ENCODE measurements around the gene VN1R5. TPM values are rescaled to one million over a fixed set of nuclear protein-coding genes. Genes with fewer than 3 reads are reported as not detected.

The VN1R5 gene
- total RNA-seq, 1 donor from 2014 or later, result not detected

- Histone ChIP-seq H3K36me3 (no peaks in the 10 kb centered on the region), H3K27ac (replicated peaks) (no peak overlapping the region), H3K9me3 (replicated peaks) (peaks cover 53% of the 10 kb centered on the region), H3K4me1 (no peaks in the 10 kb centered on the region), H3K4me3 (no peak overlapping the region), H3K27me3 (ENCODE audit: low read depth) (no peaks in the 10 kb centered on the region)
- DNase-seq, result no peak
- intact Hi-C loops (cut with micrococcal nuclease), result no loop called here
- TF ChIP-seq, protein P1, sequence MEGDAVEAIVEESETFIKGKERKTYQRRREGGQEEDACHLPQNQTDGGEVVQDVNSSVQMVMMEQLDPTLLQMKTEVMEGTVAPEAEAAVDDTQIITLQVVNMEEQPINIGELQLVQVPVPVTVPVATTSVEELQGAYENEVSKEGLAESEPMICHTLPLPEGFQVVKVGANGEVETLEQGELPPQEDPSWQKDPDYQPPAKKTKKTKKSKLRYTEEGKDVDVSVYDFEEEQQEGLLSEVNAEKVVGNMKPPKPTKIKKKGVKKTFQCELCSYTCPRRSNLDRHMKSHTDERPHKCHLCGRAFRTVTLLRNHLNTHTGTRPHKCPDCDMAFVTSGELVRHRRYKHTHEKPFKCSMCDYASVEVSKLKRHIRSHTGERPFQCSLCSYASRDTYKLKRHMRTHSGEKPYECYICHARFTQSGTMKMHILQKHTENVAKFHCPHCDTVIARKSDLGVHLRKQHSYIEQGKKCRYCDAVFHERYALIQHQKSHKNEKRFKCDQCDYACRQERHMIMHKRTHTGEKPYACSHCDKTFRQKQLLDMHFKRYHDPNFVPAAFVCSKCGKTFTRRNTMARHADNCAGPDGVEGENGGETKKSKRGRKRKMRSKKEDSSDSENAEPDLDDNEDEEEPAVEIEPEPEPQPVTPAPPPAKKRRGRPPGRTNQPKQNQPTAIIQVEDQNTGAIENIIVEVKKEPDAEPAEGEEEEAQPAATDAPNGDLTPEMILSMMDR (IDR thresholded peaks at IDR 0.05; ENCODE audit: borderline replicate concordance), result no peak
Observed at GRCh38 chr1:247228133-247228532, 27.7 kb upstream of the VN1R5 start.

- TF ChIP-seq, protein P1 (IDR thresholded peaks at IDR 0.05; ENCODE audit: borderline replicate concordance), result no peak
- no peak for DNase-seq
- Histone ChIP-seq H3K4me3 (no peak overlapping the region), H3K27ac (replicated peaks) (no peak overlapping the region), H3K4me1 (no peaks in the 10 kb centered on the region), H3K9me3 (replicated peaks) (peaks cover 21% of the 10 kb centered on the region), H3K36me3 (no peaks in the 10 kb centered on the region), H3K27me3 (ENCODE audit: low read depth) (no peaks in the 10 kb centered on the region)
- intact Hi-C loops (cut with micrococcal nuclease), result no loop called here
Observed at GRCh38 chr1:247241691-247242090, 14.2 kb upstream of the VN1R5 start.

GRCh38 chr1:247243524-247244137 lies 12.2 kb upstream of the VN1R5 start:
- no peak overlapping the region for H3K4me3 ChIP-seq

GRCh38 chr1:247246325-247247115 lies 9.4 kb upstream of the VN1R5 start:
- DNase-seq, result no peak
- Histone ChIP-seq H3K4me1 (no peaks in the 10 kb centered on the region), H3K27me3 (ENCODE audit: low read depth) (no peaks in the 10 kb centered on the region), H3K4me3 (no peak overlapping the region), H3K36me3 (no peaks in the 10 kb centered on the region), H3K9me3 (replicated peaks) (peaks cover 41% of the 10 kb centered on the region), H3K27ac (replicated peaks) (no peak overlapping the region)
- intact Hi-C loops (cut with micrococcal nuclease), result no loop called here
- TF ChIP-seq, protein P1 (IDR thresholded peaks at IDR 0.05; ENCODE audit: borderline replicate concordance), result no peak

More at GRCh38 chr1:247243524-247244137, 12.2 kb upstream of the VN1R5 start:
- no peak for DNase-seq
- intact Hi-C loops (cut with micrococcal nuclease), result no loop called here
- TF ChIP-seq, protein P1 (IDR thresholded peaks at IDR 0.05; ENCODE audit: borderline replicate concordance), result no peak
- Histone ChIP-seq H3K9me3 (replicated peaks) (peaks cover 41% of the 10 kb centered on the region), H3K36me3 (no peaks in the 10 kb centered on the region), H3K27ac (replicated peaks) (no peak overlapping the region), H3K4me1 (no peaks in the 10 kb centered on the region), H3K27me3 (ENCODE audit: low read depth) (no peaks in the 10 kb centered on the region)

GRCh38 chr1:247247568-247247967 lies 8.3 kb upstream of the VN1R5 start:
- no peak for DNase-seq
- H3K9me3 ChIP-seq (replicated peaks), result peaks cover 41% of the 10 kb centered on the region
- TF ChIP-seq, protein P1 (IDR thresholded peaks at IDR 0.05; ENCODE audit: borderline replicate concordance), result no peak
- no peaks in the 10 kb centered on the region for H3K27me3 ChIP-seq (ENCODE audit: low read depth)
- H3K36me3 ChIP-seq, result no peaks in the 10 kb centered on the region
- H3K4me3 ChIP-seq, result no peak overlapping the region
- intact Hi-C loops (cut with micrococcal nuclease), result no loop called here
- no peaks in the 10 kb centered on the region for H3K4me1 ChIP-seq
- no peak overlapping the region for H3K27ac ChIP-seq (replicated peaks)

Measured in left ventricle myocardium inferior (tissue), 1 donor.